ENCODE results near the gene NME5. TPM values are rescaled to one million over a fixed set of nuclear protein-coding genes. Genes with fewer than 3 reads are reported as not detected.
A peak's percentile ranks its signal among the peaks of the same experiment; 100 is the strongest.

The NME5 gene
- total and polyA plus RNA-seq, 4 experiments from 2014 or later, result not detected

DNA sequence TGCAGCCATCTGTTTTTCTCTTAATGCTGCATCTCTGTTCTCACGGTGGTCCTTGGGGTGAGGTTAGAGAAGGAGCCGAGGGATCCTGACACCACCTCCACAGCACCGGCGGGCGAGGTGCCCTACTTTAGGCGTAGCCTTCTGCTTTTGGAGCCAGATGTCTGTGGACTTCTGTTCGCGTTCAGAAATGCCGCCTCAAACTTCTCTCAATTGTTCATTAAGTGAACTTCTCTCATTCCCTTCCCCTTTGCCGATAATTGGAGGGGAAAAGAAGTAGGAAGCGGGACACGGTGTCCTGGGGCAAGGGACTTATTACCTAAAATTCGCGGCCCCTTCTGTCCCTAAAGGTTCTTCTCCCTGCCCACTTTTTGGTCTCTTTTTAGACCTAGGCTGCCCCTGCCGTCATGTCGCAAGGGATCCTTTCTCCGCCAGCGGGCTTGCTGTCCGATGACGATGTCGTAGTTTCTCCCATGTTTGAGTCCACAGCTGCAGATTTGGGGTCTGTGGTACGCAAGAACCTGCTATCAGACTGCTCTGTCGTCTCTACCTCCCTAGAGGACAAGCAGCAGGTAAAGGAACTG lies 40.1 kb upstream of the NME5 start:
- POLR2A ChIA-PET (ENCODE audit: partially characterized antibody), result interaction anchor here (0.6 to 1.9 kb wide), 5 partner anchors 10 to 426 kb away, joined by 3 to 9 read pairs (median 4); partner anchors contain the start of genes CDC23, ETF1 and HSPA9
- Mint-ChIP-seq H3K4me3 (no peak overlapping the region), H3K27me3 (no peaks in the 10 kb centered on the region), H3K36me3 (peaks cover 7 to 19% of the 10 kb centered on the region in 2 donors), H3K9me3 (no peaks in the 10 kb centered on the region), H3K4me1 (peaks cover 4 to 16% (median 9%) of the 10 kb centered on the region in 4 donors), H3K27ac (peak overlapping the region in 1 of 7 donors; percentile 55)
- Histone ChIP-seq H3K27ac (ENCODE audit: low read depth, low read length) (no peak overlapping the region), H3K36me3 (ENCODE audit: insufficient read depth, low read length) (no peaks in the 10 kb centered on the region), H3K9me3 (ENCODE audit: control insufficient read depth in 1 of 2, low read length in 2 of 2) (no peaks in the 10 kb centered on the region), H3K27me3 (ENCODE audit: insufficient read depth, low read length) (no peaks in the 10 kb centered on the region), H3K4me3 (ENCODE audit: low read length in 2 of 2) (peak overlapping the region; percentile 80 to 93), H3K4me1 (ENCODE audit: insufficient read depth, low read length) (peaks cover 15% of the 10 kb centered on the region)
- CTCF ChIA-PET (ENCODE audit: partially characterized antibody), result interaction anchor here (0.6 to 2.5 kb wide), 10 partner anchors 9 to 804 kb away, joined by 3 to 10 read pairs (median 4); partner anchors contain the start of genes HSPA9 and KDM3B
- no peak for DNase-seq
- intact Hi-C loops (cut with micrococcal nuclease), result loop anchor here (2.0 to 5.0 kb wide), 3 partner anchors 143 to 363 kb away; partner anchors contain the start of genes ETF1 and FAM53C

DNA sequence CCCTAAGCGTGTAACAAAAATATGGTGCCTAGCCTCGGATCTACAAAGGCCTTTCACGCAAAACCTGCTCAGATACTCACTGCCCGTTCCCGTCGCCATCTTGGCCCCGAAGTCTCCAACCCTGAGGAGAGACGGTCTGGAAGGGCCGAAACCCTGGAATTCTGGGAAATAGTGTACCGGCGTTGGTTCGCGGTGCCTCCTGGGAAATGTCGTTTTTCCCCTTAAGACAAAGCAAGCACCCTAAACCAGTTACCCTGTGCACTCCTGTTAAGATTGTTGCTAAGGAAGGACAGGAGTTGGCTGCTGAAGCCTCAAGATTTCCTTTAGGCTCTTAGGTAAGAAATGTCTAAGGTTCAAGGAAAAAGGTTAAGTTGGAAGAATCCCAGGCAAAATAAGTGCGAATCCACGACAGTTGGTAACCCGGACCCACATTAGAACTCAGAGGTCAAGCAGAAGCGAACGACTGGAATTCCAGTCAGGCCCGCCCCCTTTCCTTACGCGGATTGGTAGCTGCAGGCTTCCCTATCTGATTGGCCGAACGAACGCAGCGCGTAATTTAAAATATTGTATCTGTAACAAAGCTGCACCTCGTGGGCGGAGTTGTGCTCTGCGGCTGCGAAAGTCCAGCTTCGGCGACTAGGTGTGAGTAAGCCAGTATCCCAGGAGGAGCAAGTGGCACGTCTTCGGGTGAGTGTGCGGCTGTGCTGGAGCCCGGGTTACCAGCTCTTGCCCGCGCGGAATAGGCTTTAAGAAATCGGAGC lies 39.5 kb upstream of the NME5 start, which contains the start of the genes BRD8 and KIF20A:
BRD8 (minus strand) TSS at position 115 of the 761 bp plus-strand sequence; CDS start at position 99, 16 bp downstream.
KIF20A (plus strand) TSS at position 597 of the 761 bp plus-strand sequence. CDS start 569 bp downstream, outside the sequence.
- no peaks in the 10 kb centered on the region for H3K27me3 ChIP-seq (ENCODE audit: insufficient read depth, low read length)
- peak within 1 kb of the TSS; percentile 80 to 93 for H3K4me3 ChIP-seq (ENCODE audit: low read length in 2 of 2)
- peaks cover 17% of the 10 kb centered on the region for H3K4me1 ChIP-seq (ENCODE audit: insufficient read depth, low read length)
- POLR2A ChIA-PET (ENCODE audit: partially characterized antibody), result interaction anchor here (0.6 to 1.9 kb wide), 6 partner anchors 9 to 425 kb away, joined by 3 to 9 read pairs (median 4); partner anchors contain the start of genes CDC23, ETF1, FAM53C and HSPA9
- H3K36me3 ChIP-seq (ENCODE audit: insufficient read depth, low read length), result no peaks in the 10 kb centered on the region
- Mint-ChIP-seq H3K9me3 (no peaks in the 10 kb centered on the region), H3K36me3 (peaks cover 10 to 23% of the 10 kb centered on the region in 2 donors), H3K4me3 (peak within 1 kb of the TSS in 1 of 8 donors; percentile 9), H3K27ac (peak within 1 kb of the TSS in 2 of 7 donors; percentile 16 to 55), H3K4me1 (peaks cover 4 to 17% (median 11%) of the 10 kb centered on the region in 4 donors), H3K27me3 (no peaks in the 10 kb centered on the region)
- CTCF ChIA-PET (ENCODE audit: partially characterized antibody), result interaction anchor here (0.8 to 2.5 kb wide), 7 partner anchors 9 to 399 kb away, joined by 3 to 10 read pairs (median 4); partner anchors contain the start of genes HSPA9 and KDM3B
- peak within 1 kb of the TSS; percentile 72 for H3K27ac ChIP-seq (ENCODE audit: low read depth, low read length)
- intact Hi-C loops (cut with micrococcal nuclease), result loop anchor here (1.0 to 5.0 kb wide), 6 partner anchors 35 to 424 kb away; partner anchors contain the start of genes CDC23, ETF1, FAM53C and HNRNPA0
- DNase-seq, result peak; percentile 85 to 92 (median 88)
- no peaks in the 10 kb centered on the region for H3K9me3 ChIP-seq (ENCODE audit: control insufficient read depth in 1 of 2, low read length in 2 of 2)

DNA sequence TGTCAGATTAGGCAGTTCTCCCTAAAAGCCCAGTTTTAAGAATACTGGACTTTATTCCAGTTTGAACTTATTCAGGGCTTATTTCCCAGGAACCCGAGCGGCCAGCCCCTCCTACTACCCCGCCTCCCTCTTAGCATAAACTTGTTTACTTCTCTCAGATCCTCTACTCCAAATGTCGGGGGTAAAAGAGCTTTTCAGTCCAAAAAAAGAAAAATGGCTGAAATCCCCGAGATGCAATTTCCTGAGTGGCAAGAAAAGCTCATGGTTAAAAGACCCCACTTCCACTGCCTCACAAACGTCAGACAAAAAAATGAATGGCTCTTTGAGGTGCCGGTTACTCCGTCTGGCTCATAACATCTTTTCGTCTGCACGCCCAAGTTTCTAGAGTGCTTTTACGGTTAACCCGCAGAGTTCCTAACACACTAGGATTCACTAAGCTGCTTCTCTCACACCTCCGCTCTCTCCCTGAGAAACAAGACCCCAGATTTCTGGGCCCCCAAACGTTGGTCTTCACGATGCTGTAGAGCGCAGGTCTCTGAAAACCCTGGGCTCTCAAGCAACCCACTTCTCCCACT lies 38.8 kb upstream of the NME5 start:
- peak in 2 of 5 donors; percentile 14 to 23 for DNase-seq
- CTCF ChIA-PET (ENCODE audit: partially characterized antibody), result interaction anchor here (0.9 to 2.5 kb wide), 6 partner anchors 10 to 427 kb away, joined by 3 to 10 read pairs (median 4); no protein-coding TSS in a partner anchor
- peaks cover 4 to 20% (median 15%) of the 10 kb centered on the region in 4 donors for H3K4me1 Mint-ChIP-seq
- no peaks in the 10 kb centered on the region for H3K9me3 Mint-ChIP-seq
- Histone ChIP-seq H3K36me3 (ENCODE audit: insufficient read depth, low read length) (peaks cover 4% of the 10 kb centered on the region), H3K4me1 (ENCODE audit: insufficient read depth, low read length) (peaks cover 20% of the 10 kb centered on the region), H3K27me3 (ENCODE audit: insufficient read depth, low read length) (no peaks in the 10 kb centered on the region), H3K27ac (ENCODE audit: low read depth, low read length) (peak overlapping the region; percentile 72), H3K4me3 (ENCODE audit: low read length in 2 of 2) (peak overlapping the region; percentile 80 to 93), H3K9me3 (ENCODE audit: control insufficient read depth in 1 of 2, low read length in 2 of 2) (no peaks in the 10 kb centered on the region)
- POLR2A ChIA-PET (ENCODE audit: partially characterized antibody), result interaction anchor here (0.8 to 1.9 kb wide), 6 partner anchors 9 to 398 kb away, joined by 4 to 9 read pairs (median 6); partner anchors contain the start of genes CDC23, ETF1, FAM53C and HSPA9
- H3K4me3 Mint-ChIP-seq, result no peak overlapping the region
- H3K27ac Mint-ChIP-seq, result no peak overlapping the region
- no peaks in the 10 kb centered on the region for H3K27me3 Mint-ChIP-seq
- H3K36me3 Mint-ChIP-seq, result peaks cover 14 to 26% of the 10 kb centered on the region in 2 donors
- intact Hi-C loops (cut with micrococcal nuclease), result loop anchor here (1.0 to 5.0 kb wide), 6 partner anchors 35 to 424 kb away; partner anchors contain the start of genes CDC23, ETF1, FAM53C and HNRNPA0

DNA sequence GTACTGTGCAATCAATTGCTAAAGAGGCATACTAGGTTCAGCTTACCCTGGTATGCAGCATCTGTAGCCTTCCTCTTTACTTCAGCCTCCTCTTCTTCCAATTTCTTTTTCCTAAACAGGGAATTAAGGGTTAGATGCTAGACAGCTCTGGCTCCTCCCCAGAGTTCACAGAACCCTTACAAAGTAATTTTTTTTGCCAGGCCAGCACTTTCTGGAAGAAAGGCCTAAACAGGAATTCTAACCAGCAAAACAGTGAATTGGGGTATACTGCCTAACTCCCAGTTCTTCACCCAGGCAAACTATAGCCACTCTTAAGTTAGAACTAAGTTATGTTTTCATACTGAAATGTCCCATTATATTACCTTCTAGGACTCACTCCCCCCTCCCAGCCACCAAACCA lies 31.1 kb upstream of the NME5 start:
- no peaks in the 10 kb centered on the region for H3K27me3 Mint-ChIP-seq
- ChIA-PET CTCF (ENCODE audit: partially characterized antibody) (no interaction called here), POLR2A (ENCODE audit: partially characterized antibody) (interaction anchor here (1.3 kb wide), 1 partner anchor 8 kb away, joined by 4 read pairs; the partner anchor contains the start of genes BRD8 and KIF20A)
- H3K4me1 ChIP-seq (ENCODE audit: insufficient read depth, low read length), result peaks cover 5% of the 10 kb centered on the region
- peaks cover 70% of the 10 kb centered on the region for H3K36me3 ChIP-seq (ENCODE audit: insufficient read depth, low read length)
- H3K4me3 Mint-ChIP-seq, result no peak overlapping the region
- peaks cover 79 to 82% of the 10 kb centered on the region in 2 donors for H3K36me3 Mint-ChIP-seq
- H3K27me3 ChIP-seq (ENCODE audit: insufficient read depth, low read length), result no peaks in the 10 kb centered on the region
- H3K27ac ChIP-seq (ENCODE audit: low read depth, low read length), result no peak overlapping the region
- peaks cover 2 to 13% (median 7%) of the 10 kb centered on the region in 4 donors for H3K4me1 Mint-ChIP-seq
- intact Hi-C loops (cut with micrococcal nuclease), result no loop called here
- no peaks in the 10 kb centered on the region for H3K9me3 Mint-ChIP-seq
- no peak overlapping the region for H3K4me3 ChIP-seq (ENCODE audit: low read length in 2 of 2)
- H3K27ac Mint-ChIP-seq, result no peak overlapping the region
- no peak for DNase-seq
- H3K9me3 ChIP-seq (ENCODE audit: control insufficient read depth in 1 of 2, low read length in 2 of 2), result no peaks in the 10 kb centered on the region

DNA sequence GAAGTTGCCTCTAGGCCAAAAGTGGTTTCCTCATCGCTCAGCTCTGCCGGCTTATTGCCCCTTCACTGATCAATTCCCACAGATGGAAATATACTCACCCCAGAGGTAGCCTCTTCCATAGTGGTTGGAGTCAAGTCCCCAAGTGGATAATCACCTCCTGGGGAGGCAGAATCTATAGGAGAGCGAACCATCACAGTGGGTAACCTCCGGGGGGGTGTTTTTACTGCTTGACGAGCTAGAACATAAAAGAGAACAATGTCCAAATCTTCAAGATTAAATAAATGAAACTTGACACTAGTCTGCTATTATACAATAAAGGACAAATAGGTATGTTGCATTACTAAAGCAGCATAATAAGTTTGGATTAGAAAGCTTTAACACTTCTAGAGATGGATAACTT lies 29.9 kb upstream of the NME5 start:
- ChIA-PET POLR2A (ENCODE audit: partially characterized antibody) (interaction anchor here (1.3 kb wide), 1 partner anchor 10 kb away, joined by 4 read pairs; the partner anchor contains the start of genes BRD8 and KIF20A), CTCF (ENCODE audit: partially characterized antibody) (no interaction called here)
- H3K36me3 ChIP-seq (ENCODE audit: insufficient read depth, low read length), result peaks cover 81% of the 10 kb centered on the region
- H3K4me3 ChIP-seq (ENCODE audit: low read length in 2 of 2), result no peak overlapping the region
- peaks cover 5% of the 10 kb centered on the region for H3K4me1 ChIP-seq (ENCODE audit: insufficient read depth, low read length)
- no peaks in the 10 kb centered on the region for H3K9me3 Mint-ChIP-seq
- no peak overlapping the region for H3K27ac Mint-ChIP-seq
- H3K27me3 Mint-ChIP-seq, result no peaks in the 10 kb centered on the region
- H3K27me3 ChIP-seq (ENCODE audit: insufficient read depth, low read length), result no peaks in the 10 kb centered on the region
- intact Hi-C loops (cut with micrococcal nuclease), result no loop called here
- no peak for DNase-seq
- H3K27ac ChIP-seq (ENCODE audit: low read depth, low read length), result no peak overlapping the region
- H3K4me3 Mint-ChIP-seq, result no peak overlapping the region
- H3K9me3 ChIP-seq (ENCODE audit: control insufficient read depth in 1 of 2, low read length in 2 of 2), result no peaks in the 10 kb centered on the region
- H3K36me3 Mint-ChIP-seq, result peaks cover 84 to 89% of the 10 kb centered on the region in 2 donors
- H3K4me1 Mint-ChIP-seq, result peaks cover 0 to 9% (median 5%) of the 10 kb centered on the region in 4 donors

DNA sequence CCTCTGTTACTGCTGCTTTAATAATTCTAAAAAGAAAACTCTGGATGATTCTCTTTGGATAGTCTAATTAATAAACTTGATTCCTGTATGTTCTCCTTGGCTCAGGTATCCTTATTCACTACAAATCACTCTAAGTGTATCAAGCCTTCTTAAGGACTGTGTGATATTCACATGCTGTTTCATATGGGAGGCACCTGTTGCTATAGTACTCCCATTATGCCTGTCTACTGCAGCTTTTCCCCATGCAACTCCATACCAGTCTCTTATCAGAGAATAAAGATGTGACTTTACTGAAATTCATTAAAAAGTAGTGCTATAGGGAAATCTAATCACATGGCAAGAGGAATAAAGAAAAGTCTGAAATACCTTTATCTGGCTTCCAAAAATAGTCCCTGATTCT lies 24.5 kb upstream of the NME5 start:
- H3K27me3 Mint-ChIP-seq, result no peaks in the 10 kb centered on the region
- peaks cover 0 to 1% (median 0%) of the 10 kb centered on the region in 4 donors for H3K4me1 Mint-ChIP-seq
- H3K4me3 Mint-ChIP-seq, result no peak overlapping the region
- Histone ChIP-seq H3K4me1 (ENCODE audit: insufficient read depth, low read length) (no peaks in the 10 kb centered on the region), H3K4me3 (ENCODE audit: low read length in 2 of 2) (no peak overlapping the region), H3K27ac (ENCODE audit: low read depth, low read length) (no peak overlapping the region), H3K36me3 (ENCODE audit: insufficient read depth, low read length) (peaks cover 96% of the 10 kb centered on the region), H3K27me3 (ENCODE audit: insufficient read depth, low read length) (no peaks in the 10 kb centered on the region), H3K9me3 (ENCODE audit: control insufficient read depth in 1 of 2, low read length in 2 of 2) (no peaks in the 10 kb centered on the region)
- intact Hi-C loops (cut with micrococcal nuclease), result no loop called here
- H3K9me3 Mint-ChIP-seq, result no peaks in the 10 kb centered on the region
- peak overlapping the region in 1 of 7 donors; percentile 55 for H3K27ac Mint-ChIP-seq
- ChIA-PET CTCF (ENCODE audit: partially characterized antibody) (no interaction called here), POLR2A (ENCODE audit: partially characterized antibody) (no interaction called here)
- DNase-seq, result no peak
- peaks cover 86 to 95% of the 10 kb centered on the region in 2 donors for H3K36me3 Mint-ChIP-seq

Measured in CD4-positive, alpha-beta memory T cell (primary cell).